ENCODE measurements around the gene AIFM3. TPM values are rescaled to one million over a fixed set of nuclear protein-coding genes. Genes with fewer than 3 reads are reported as not detected.
A peak's percentile ranks its signal among the peaks of the same experiment; 100 is the strongest.

The AIFM3 gene
- total RNA-seq, 1 donor from 2014 or later: 0.64 TPM

- H3K27me3 Mint-ChIP-seq (ENCODE audit: unreplicated experiment): peaks cover 9% of the 10 kb centered on the region
- H3K4me1 Mint-ChIP-seq (ENCODE audit: low read depth, unreplicated experiment): peaks cover 3% of the 10 kb centered on the region
- peaks cover 12% of the 10 kb centered on the region for H3K9me3 Mint-ChIP-seq (ENCODE audit: unreplicated experiment)
These were observed 10.6 kb downstream of the AIFM3 start for GRCh38 chr22:20977516-20978170.

DNA sequence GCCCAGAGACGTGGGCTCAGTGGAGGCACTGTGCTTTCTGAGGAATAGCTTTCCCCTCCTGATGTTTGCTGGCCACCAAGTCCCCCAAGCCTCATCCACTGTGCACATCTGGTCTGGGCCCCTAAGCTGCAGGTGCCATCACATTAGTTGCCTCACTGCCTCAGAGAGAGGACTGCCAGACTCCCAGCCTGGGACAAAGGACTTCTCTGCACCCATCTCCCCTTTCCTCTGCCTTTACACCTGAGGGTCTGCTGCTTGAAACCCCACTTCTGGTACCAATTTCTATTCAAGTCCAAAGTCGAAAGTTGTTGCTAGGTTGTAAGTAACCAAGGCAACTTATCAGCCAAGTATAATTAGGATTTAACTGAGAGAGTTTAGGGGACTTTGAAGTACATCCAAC lies 11.4 kb downstream of the AIFM3 start:
- Mint-ChIP-seq H3K36me3 (ENCODE audit: unreplicated experiment) (no peaks in the 10 kb centered on the region), H3K4me1 (ENCODE audit: low read depth, unreplicated experiment) (peaks cover 3% of the 10 kb centered on the region), H3K27me3 (ENCODE audit: unreplicated experiment) (peaks cover 9% of the 10 kb centered on the region), H3K4me3 (ENCODE audit: unreplicated experiment) (peak overlapping the region; percentile 30), H3K9me3 (ENCODE audit: unreplicated experiment) (peaks cover 13% of the 10 kb centered on the region), H3K27ac (ENCODE audit: unreplicated experiment) (no peak overlapping the region)
- no peak for TF ChIP-seq CTCF (IDR thresholded peaks at IDR 0.05; ENCODE audit: partially characterized antibody, unreplicated experiment)
- DNase-seq: no peak

More at GRCh38 chr22:20977516-20978170, 10.6 kb downstream of the AIFM3 start:
- TF ChIP-seq CTCF (IDR thresholded peaks at IDR 0.05; ENCODE audit: partially characterized antibody, unreplicated experiment): no peak
- no peak overlapping the region for H3K27ac Mint-ChIP-seq (ENCODE audit: unreplicated experiment)
- no peak overlapping the region for H3K4me3 Mint-ChIP-seq (ENCODE audit: unreplicated experiment)
- no peaks in the 10 kb centered on the region for H3K36me3 Mint-ChIP-seq (ENCODE audit: unreplicated experiment)
- no peak for DNase-seq

DNA sequence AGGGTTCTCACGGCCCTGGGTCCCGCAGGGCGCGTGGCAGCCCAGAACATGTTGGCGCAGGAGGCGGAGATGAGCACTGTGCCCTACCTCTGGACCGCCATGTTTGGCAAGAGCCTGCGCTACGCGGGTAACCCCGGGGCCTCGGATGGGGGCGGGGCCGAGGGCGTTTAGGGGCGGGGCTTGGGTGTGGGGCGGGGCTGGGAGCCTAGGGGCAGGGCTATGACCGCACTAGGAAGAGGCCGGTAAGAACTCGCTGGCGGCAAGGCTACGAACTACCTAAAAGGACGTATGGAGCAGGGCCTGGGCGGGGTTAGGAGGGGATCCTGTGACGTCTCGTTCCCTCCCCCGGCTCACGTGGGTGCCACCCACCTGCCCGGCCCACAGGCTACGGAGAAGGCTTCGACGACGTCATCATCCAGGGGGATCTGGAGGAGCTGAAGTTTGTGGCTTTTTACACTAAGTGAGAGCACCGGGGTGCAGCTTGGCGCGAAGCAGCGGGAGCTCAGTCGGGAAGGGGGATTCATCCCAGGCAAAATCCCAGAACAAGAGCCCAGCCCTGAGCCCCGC lies 12.3 kb downstream of the AIFM3 start:
- Mint-ChIP-seq H3K4me3 (ENCODE audit: unreplicated experiment) (peak overlapping the region; percentile 77), H3K9me3 (ENCODE audit: unreplicated experiment) (peaks cover 13% of the 10 kb centered on the region), H3K4me1 (ENCODE audit: low read depth, unreplicated experiment) (peaks cover 7% of the 10 kb centered on the region), H3K36me3 (ENCODE audit: unreplicated experiment) (no peaks in the 10 kb centered on the region), H3K27me3 (ENCODE audit: unreplicated experiment) (peaks cover 9% of the 10 kb centered on the region), H3K27ac (ENCODE audit: unreplicated experiment) (peak overlapping the region; percentile 52)
- TF ChIP-seq CTCF (IDR thresholded peaks at IDR 0.05; ENCODE audit: partially characterized antibody, unreplicated experiment): no peak
- peak; percentile 60 for DNase-seq

DNA sequence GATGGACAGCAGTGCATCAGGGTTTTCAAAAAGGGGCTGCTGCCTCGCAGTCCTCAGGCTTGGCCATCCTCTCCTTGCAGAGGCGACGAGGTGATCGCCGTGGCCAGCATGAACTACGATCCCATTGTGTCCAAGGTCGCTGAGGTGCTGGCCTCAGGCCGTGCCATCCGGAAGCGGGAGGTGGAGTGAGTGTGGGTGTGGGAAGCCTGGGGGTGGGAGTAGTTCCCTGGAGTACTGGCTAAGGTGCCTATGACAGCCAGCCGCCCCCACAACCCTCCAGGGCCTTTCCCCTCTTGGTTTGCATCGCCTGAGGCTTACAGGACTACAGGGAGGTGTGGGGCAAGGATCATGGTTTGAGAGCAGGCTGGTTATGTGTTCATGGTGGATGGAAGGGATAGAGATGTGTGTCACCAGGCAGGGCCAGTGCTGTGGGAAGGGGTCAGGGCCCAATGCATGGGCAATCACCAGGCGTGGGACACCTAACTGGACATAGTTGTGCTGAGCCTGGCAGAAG lies 12.9 kb downstream of the AIFM3 start:
- Mint-ChIP-seq H3K27ac (ENCODE audit: unreplicated experiment) (no peak overlapping the region), H3K36me3 (ENCODE audit: unreplicated experiment) (no peaks in the 10 kb centered on the region), H3K4me3 (ENCODE audit: unreplicated experiment) (no peak overlapping the region), H3K4me1 (ENCODE audit: low read depth, unreplicated experiment) (peaks cover 7% of the 10 kb centered on the region), H3K9me3 (ENCODE audit: unreplicated experiment) (peaks cover 13% of the 10 kb centered on the region), H3K27me3 (ENCODE audit: unreplicated experiment) (peaks cover 9% of the 10 kb centered on the region)
- no peak for DNase-seq
- no peak for TF ChIP-seq CTCF (IDR thresholded peaks at IDR 0.05; ENCODE audit: partially characterized antibody, unreplicated experiment)

DNA sequence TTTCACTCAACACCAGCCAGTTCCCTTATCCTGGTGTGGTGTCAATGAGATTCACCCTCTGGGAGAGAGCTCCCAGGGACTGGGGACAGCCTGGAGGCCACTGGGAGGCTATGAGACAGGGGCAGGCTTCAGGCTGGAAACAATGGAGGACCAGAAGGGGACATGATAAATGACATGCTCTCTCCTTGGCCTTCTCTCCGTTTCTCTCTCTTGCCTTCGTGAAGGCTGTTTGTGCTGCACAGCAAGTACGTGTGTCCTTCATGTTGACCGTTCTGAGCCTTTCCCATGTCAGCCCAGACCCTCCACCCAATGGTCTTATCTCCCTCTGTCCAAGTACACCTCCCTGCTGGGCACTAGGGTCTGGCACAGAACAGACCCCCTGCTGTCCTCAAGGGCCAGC lies 13.5 kb downstream of the AIFM3 start:
- Mint-ChIP-seq H3K4me1 (ENCODE audit: low read depth, unreplicated experiment) (peaks cover 7% of the 10 kb centered on the region), H3K36me3 (ENCODE audit: unreplicated experiment) (no peaks in the 10 kb centered on the region), H3K4me3 (ENCODE audit: unreplicated experiment) (no peak overlapping the region), H3K9me3 (ENCODE audit: unreplicated experiment) (peaks cover 13% of the 10 kb centered on the region), H3K27me3 (ENCODE audit: unreplicated experiment) (peaks cover 9% of the 10 kb centered on the region), H3K27ac (ENCODE audit: unreplicated experiment) (no peak overlapping the region)
- no peak for TF ChIP-seq CTCF (IDR thresholded peaks at IDR 0.05; ENCODE audit: partially characterized antibody, unreplicated experiment)
- no peak for DNase-seq
